H1 (cell line): ENCODE measurements around the gene IMPG2. TPM values are rescaled to one million over a fixed set of nuclear protein-coding genes. Genes with fewer than 3 reads are reported as not detected.
A peak's percentile ranks its signal among the peaks of the same experiment; 100 is the strongest.

Source experiments
- POLR2AphosphoS5 ChIP-seq: IDR thresholded peaks from 2 replicates; pipeline ENCODE4 v1.6.1; 2011; ENCODE audit warnings: low read depth, low read length
- RXRA ChIP-seq: IDR thresholded peaks from 2 replicates; pipeline ENCODE4 v1.6.1; 2011; ENCODE audit warnings: low read depth, mild to moderate bottlenecking, low read length, moderate library complexity; ENCODE audit not compliant: insufficient read depth
- SIX5 ChIP-seq: IDR thresholded peaks from 2 replicates; pipeline ENCODE4 v1.6.1; 2011; ENCODE audit warnings: mild to moderate bottlenecking, low read depth, low read length
- SP1 ChIP-seq: IDR thresholded peaks from 2 replicates; pipeline ENCODE4 v1.6.1; 2011; ENCODE audit warnings: low read depth, low read length
- SUZ12 ChIP-seq: fragments of 200-600 bp; sonication (generic); IDR thresholded peaks from 2 replicates; pipeline ENCODE4 v1.6.1; 2012; ENCODE audit warnings: mild to moderate bottlenecking, inconsistent platforms, low read length, moderate library complexity, mixed read lengths
- TCF12 ChIP-seq: IDR thresholded peaks from 2 replicates; pipeline ENCODE4 v1.6.1; 2011; ENCODE audit warnings: low read depth, mild to moderate bottlenecking, low read length
- TEAD4 ChIP-seq: IDR thresholded peaks from 2 replicates; pipeline ENCODE4 v1.6.1; 2012; ENCODE audit warnings: low read depth, low read length, inconsistent platforms, mixed read lengths
- polyA plus RNA-seq, 7 experiments: library from polyadenylated mRNA; depleted of rRNA in 3 of 7; stranded (reverse) in 5 of 7; unstranded in 2 of 7; fragments of >200 nt in 5 of 7; fragments of 200-250 nt in 2 of 7; gene quantifications; 1 replicate in 5 of 7; 2 replicates in 1 of 7; 4 replicates in 1 of 7; pipeline versions ENCODE4 v1.2.1 to v1.2.3, GENCODE V29; 2011 to 2013; ENCODE audit warnings: missing spikeins in 2 of 7, mixed read lengths in 2 of 7
- total RNA-seq: library from RNA; stranded (reverse); fragmentation: NEBNext Ultra II Directional; extraction: Animal tissue kit (Norgen Biotek cat#: 25700); gene quantifications from 2 replicates; pipeline ENCODE4 v1.2.1, GENCODE V29; 2021
- TF ChIP-seq, protein P1 (sequence below): fragments of 300-600 bp; sonication (generic); IDR thresholded peaks from 2 replicates; pipeline ENCODE4 v1.7.1; 2012; ENCODE audit warnings: low read length, moderate library complexity, mild to moderate bottlenecking, inconsistent platforms; ENCODE audit not compliant: insufficient replicate concordance
- TF ChIP-seq, protein P2 (sequence below): IDR thresholded peaks from 2 replicates; pipeline ENCODE4 v1.6.1; 2012; ENCODE audit warnings: low read length, inconsistent platforms

The IMPG2 gene
- total and polyA plus RNA-seq, 2 of the 8 experiments (the other 6 are each of a cell fraction or from before 2014, with no cell fraction given): 0.03 to 0.06 TPM

DNA sequence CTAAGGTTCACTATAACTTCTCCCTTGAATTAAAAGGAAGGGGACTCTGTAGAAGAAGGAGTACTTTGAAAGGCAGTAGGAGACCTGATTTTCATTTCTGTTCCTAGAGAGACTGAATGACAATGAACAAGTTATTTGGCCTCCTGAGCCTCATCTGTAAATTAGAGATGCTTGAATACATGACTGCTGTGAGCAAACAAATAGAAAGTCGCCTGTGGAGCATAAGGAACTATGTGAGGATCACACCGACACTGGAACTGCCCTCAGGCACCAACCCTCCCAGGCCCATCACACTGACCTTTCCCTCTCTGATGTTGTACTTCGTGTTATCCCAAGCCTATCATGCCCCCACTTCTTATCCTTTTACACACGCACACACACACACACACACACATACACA is 48.6 kb downstream of the IMPG2 start (continued):
- TF ChIP-seq, protein P1, sequence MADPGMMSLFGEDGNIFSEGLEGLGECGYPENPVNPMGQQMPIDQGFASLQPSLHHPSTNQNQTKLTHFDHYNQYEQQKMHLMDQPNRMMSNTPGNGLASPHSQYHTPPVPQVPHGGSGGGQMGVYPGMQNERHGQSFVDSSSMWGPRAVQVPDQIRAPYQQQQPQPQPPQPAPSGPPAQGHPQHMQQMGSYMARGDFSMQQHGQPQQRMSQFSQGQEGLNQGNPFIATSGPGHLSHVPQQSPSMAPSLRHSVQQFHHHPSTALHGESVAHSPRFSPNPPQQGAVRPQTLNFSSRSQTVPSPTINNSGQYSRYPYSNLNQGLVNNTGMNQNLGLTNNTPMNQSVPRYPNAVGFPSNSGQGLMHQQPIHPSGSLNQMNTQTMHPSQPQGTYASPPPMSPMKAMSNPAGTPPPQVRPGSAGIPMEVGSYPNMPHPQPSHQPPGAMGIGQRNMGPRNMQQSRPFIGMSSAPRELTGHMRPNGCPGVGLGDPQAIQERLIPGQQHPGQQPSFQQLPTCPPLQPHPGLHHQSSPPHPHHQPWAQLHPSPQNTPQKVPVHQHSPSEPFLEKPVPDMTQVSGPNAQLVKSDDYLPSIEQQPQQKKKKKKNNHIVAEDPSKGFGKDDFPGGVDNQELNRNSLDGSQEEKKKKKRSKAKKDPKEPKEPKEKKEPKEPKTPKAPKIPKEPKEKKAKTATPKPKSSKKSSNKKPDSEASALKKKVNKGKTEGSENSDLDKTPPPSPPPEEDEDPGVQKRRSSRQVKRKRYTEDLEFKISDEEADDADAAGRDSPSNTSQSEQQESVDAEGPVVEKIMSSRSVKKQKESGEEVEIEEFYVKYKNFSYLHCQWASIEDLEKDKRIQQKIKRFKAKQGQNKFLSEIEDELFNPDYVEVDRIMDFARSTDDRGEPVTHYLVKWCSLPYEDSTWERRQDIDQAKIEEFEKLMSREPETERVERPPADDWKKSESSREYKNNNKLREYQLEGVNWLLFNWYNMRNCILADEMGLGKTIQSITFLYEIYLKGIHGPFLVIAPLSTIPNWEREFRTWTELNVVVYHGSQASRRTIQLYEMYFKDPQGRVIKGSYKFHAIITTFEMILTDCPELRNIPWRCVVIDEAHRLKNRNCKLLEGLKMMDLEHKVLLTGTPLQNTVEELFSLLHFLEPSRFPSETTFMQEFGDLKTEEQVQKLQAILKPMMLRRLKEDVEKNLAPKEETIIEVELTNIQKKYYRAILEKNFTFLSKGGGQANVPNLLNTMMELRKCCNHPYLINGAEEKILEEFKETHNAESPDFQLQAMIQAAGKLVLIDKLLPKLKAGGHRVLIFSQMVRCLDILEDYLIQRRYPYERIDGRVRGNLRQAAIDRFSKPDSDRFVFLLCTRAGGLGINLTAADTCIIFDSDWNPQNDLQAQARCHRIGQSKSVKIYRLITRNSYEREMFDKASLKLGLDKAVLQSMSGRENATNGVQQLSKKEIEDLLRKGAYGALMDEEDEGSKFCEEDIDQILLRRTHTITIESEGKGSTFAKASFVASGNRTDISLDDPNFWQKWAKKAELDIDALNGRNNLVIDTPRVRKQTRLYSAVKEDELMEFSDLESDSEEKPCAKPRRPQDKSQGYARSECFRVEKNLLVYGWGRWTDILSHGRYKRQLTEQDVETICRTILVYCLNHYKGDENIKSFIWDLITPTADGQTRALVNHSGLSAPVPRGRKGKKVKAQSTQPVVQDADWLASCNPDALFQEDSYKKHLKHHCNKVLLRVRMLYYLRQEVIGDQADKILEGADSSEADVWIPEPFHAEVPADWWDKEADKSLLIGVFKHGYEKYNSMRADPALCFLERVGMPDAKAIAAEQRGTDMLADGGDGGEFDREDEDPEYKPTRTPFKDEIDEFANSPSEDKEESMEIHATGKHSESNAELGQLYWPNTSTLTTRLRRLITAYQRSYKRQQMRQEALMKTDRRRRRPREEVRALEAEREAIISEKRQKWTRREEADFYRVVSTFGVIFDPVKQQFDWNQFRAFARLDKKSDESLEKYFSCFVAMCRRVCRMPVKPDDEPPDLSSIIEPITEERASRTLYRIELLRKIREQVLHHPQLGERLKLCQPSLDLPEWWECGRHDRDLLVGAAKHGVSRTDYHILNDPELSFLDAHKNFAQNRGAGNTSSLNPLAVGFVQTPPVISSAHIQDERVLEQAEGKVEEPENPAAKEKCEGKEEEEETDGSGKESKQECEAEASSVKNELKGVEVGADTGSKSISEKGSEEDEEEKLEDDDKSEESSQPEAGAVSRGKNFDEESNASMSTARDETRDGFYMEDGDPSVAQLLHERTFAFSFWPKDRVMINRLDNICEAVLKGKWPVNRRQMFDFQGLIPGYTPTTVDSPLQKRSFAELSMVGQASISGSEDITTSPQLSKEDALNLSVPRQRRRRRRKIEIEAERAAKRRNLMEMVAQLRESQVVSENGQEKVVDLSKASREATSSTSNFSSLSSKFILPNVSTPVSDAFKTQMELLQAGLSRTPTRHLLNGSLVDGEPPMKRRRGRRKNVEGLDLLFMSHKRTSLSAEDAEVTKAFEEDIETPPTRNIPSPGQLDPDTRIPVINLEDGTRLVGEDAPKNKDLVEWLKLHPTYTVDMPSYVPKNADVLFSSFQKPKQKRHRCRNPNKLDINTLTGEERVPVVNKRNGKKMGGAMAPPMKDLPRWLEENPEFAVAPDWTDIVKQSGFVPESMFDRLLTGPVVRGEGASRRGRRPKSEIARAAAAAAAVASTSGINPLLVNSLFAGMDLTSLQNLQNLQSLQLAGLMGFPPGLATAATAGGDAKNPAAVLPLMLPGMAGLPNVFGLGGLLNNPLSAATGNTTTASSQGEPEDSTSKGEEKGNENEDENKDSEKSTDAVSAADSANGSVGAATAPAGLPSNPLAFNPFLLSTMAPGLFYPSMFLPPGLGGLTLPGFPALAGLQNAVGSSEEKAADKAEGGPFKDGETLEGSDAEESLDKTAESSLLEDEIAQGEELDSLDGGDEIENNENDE: peak; percentile 87
- TF ChIP-seq POLR2AphosphoS5 (peak; percentile 97), SUZ12 (no peak), SIX5 (no peak), RXRA (0 out of 2 replicates have a peak, but pooled peaks have one; percentile 73), TEAD4 (peak; percentile 50; the same call in 1 of the 2 replicates), TCF12 (peak; percentile 74; the same call in 1 of the 2 replicates), SP1 (0 out of 2 replicates have a peak, but pooled peaks have one; percentile 59)
- TF ChIP-seq, protein P2, sequence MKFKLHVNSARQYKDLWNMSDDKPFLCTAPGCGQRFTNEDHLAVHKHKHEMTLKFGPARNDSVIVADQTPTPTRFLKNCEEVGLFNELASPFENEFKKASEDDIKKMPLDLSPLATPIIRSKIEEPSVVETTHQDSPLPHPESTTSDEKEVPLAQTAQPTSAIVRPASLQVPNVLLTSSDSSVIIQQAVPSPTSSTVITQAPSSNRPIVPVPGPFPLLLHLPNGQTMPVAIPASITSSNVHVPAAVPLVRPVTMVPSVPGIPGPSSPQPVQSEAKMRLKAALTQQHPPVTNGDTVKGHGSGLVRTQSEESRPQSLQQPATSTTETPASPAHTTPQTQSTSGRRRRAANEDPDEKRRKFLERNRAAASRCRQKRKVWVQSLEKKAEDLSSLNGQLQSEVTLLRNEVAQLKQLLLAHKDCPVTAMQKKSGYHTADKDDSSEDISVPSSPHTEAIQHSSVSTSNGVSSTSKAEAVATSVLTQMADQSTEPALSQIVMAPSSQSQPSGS: peak; percentile 52; the same call in 1 of the 2 replicates
- TF ChIP-seq, all 59 proteins: peak for 7
